K562 (cell line): ENCODE measurements around the gene RIT1. TPM values are rescaled to one million over a fixed set of nuclear protein-coding genes. Genes with fewer than 3 reads are reported as not detected.

Experiments used
- ATAC-seq: fragments of 200-7000 bp; cut with Tn5 transposase; 3 replicates; pipeline ENCODE4 v1.9.1; 2020; ENCODE audit warnings: moderate library complexity
- BruUV-seq: library from RNA; stranded (reverse); fragments of 400-500 nt; replicated peaks from 2 replicates; lab custom pipeline; 2021; lab: Mats Ljungman, UMichigan
- CTCF ChIA-PET: fragments of 300-600 bp; formaldehyde crosslinking; extraction: SDS; loops from one replicate; lab custom pipeline; 2021; ENCODE audit warnings: low intra/inter-chr PET ratio; lab: Yijun Ruan, JAX
- POLR2A ChIA-PET: fragments of 300-600, 350-650 bp; sonication (Branson Sonifier 250); formaldehyde crosslinking; extraction: SDS; loops from one replicate; lab custom pipeline; 2021; ENCODE audit warnings: antibody characterized with exemption, inconsistent platforms; lab: Yijun Ruan, JAX
- DNase-seq, 4 experiments: peaks; one replicate each; pipeline versions ENCODE4 v3.0.0 to v3.0.0-alpha.2; 2011 to 2018; ENCODE audit warnings: low spot score in 3 of 4, mixed read lengths in 3 of 4; ENCODE audit errors: extremely low read depth in 1 of 4
- FAIRE-seq: peaks from 2 replicates; lab custom pipeline; 2011; peaks lifted over from hg19 to GRCh38; lab: Jason Lieb, UNC
- H2AFZ ChIP-seq: 2 replicates; pipeline ENCODE4 v1.6.0; 2011; ENCODE audit warnings: low read depth, low read length, control low read depth, inconsistent platforms
- H3K27ac ChIP-seq: fragments of 200-600 bp; 3 replicates; pipeline ENCODE4 v1.8.0; 2011; ENCODE audit warnings: low read depth, mild to moderate bottlenecking, control low read depth, inconsistent platforms, low read length, moderate library complexity, mixed read lengths; ENCODE audit errors: extremely low read depth
- H3K27me3 ChIP-seq, 2 experiments: fragments of 300-600 bp in 1 of 2; 2 replicates in 1 of 2; 3 replicates in 1 of 2; pipeline versions ENCODE4 v1.6.0 to v1.8.0; 2011; ENCODE audit warnings: inconsistent platforms in 2 of 2, low read length in 2 of 2, mild to moderate bottlenecking in 1 of 2, mixed read lengths in 1 of 2, moderate library complexity in 1 of 2; ENCODE audit not compliant: control insufficient read depth in 2 of 2, insufficient read depth in 2 of 2
- H3K36me3 ChIP-seq: fragments of 300-600 bp; 3 replicates; pipeline ENCODE4 v1.8.0; 2011; ENCODE audit warnings: mild to moderate bottlenecking, low read length, inconsistent platforms; ENCODE audit not compliant: control insufficient read depth, insufficient read depth
- H3K4me1 ChIP-seq, 2 experiments: fragments of 200-600 bp in 1 of 2; replicated peaks in 1 of 2; 2 replicates in 1 of 2; 3 replicates in 1 of 2; pipeline versions ENCODE4 v1.5.1 to v1.8.0; 2011; ENCODE audit warnings: inconsistent platforms in 2 of 2, low read length in 2 of 2, mild to moderate bottlenecking in 1 of 2, mixed read lengths in 1 of 2, moderate library complexity in 1 of 2; ENCODE audit not compliant: control insufficient read depth in 2 of 2, insufficient read depth in 2 of 2
- H3K4me2 ChIP-seq: 2 replicates; pipeline ENCODE4 v1.6.1; 2011; ENCODE audit warnings: low read length, control low read depth, inconsistent platforms, mixed read lengths; ENCODE audit not compliant: insufficient read depth
- H3K4me3 ChIP-seq: fragments of 200-600 bp; sonication (generic), shearing (Covaris generic); 2 replicates; pipeline ENCODE4 v1.5.1; 2016; ENCODE audit warnings: control low read depth, inconsistent platforms
- H3K79me2 ChIP-seq: fragments of 200-600 bp; 3 replicates; pipeline ENCODE4 v1.8.0; 2011; ENCODE audit warnings: low read length, inconsistent platforms; ENCODE audit not compliant: control insufficient read depth, insufficient read depth
- H3K9ac ChIP-seq, 2 experiments: 2 replicates each; pipeline versions ENCODE4 v1.6.0 to v1.6.1; 2011; ENCODE audit warnings: low read depth in 2 of 2, low read length in 2 of 2, control low read depth in 1 of 2, inconsistent platforms in 1 of 2, mild to moderate bottlenecking in 1 of 2, mixed read lengths in 1 of 2; ENCODE audit not compliant: insufficient read depth in 1 of 2
- H3K9me1 ChIP-seq: one replicate; pipeline ENCODE4 v1.6.0; 2011; ENCODE audit warnings: inconsistent platforms, mild to moderate bottlenecking, low read length, moderate library complexity; ENCODE audit not compliant: control insufficient read depth, insufficient read depth
- H3K9me3 ChIP-seq: replicated peaks from 2 replicates; pipeline ENCODE4 v1.5.1; 2011; ENCODE audit warnings: low read depth, low read length, inconsistent platforms; ENCODE audit not compliant: control insufficient read depth, insufficient read depth
- H4K20me1 ChIP-seq: replicated peaks from 2 replicates; pipeline ENCODE4 v1.6.1; 2011; ENCODE audit warnings: low read length, inconsistent platforms, mixed read lengths; ENCODE audit not compliant: control insufficient read depth, insufficient read depth
- ARNT ChIP-seq, 2 experiments: fragments of 450-650 bp; IDR thresholded peaks; 2 replicates each; pipeline ENCODE4 v1.6.1; 2016; ENCODE audit warnings: mild to moderate bottlenecking in 1 of 2
- ATF6 ChIP-seq: sonication (generic); formaldehyde crosslinking; IDR thresholded peaks from 2 replicates; pipeline ENCODE4 v1.4.0; 2020; ENCODE audit warnings: mild to moderate bottlenecking, missing genetic modification reagents
- BRF2 ChIP-seq: IDR thresholded peaks from 3 replicates; pipeline ENCODE4 v1.6.1; 2011; ENCODE audit warnings: borderline replicate concordance, mild to moderate bottlenecking; ENCODE audit not compliant: insufficient read length, insufficient read depth
- EP400 ChIP-seq: fragments of 450-650 bp; IDR thresholded peaks from 2 replicates; pipeline ENCODE4 v1.6.1; 2017; ENCODE audit warnings: antibody characterized with exemption, mild to moderate bottlenecking, moderate library complexity
- HNRNPL ChIP-seq: fragments of 200-400 bp; formaldehyde crosslinking; IDR thresholded peaks from 2 replicates; pipeline ENCODE4 v1.6.1; 2017; ENCODE audit warnings: low read depth, mild to moderate bottlenecking, low read length
- KDM5B ChIP-seq: fragments of 200-600 bp; sonication (generic); IDR thresholded peaks from 2 replicates; pipeline ENCODE4 v1.6.1; 2012; ENCODE audit warnings: low read depth, mild to moderate bottlenecking, moderate library complexity, low read length, control low read depth, inconsistent platforms; ENCODE audit not compliant: insufficient replicate concordance
- NBN ChIP-seq: fragments of 450-650 bp; IDR thresholded peaks from 2 replicates; pipeline ENCODE4 v1.6.1; 2016; ENCODE audit warnings: low read depth, mild to moderate bottlenecking
- NR0B1 ChIP-seq: fragments of 450-650 bp; IDR thresholded peaks from one replicate; pipeline ENCODE4 v1.6.1; 2018; ENCODE audit warnings: mild to moderate bottlenecking, moderate library complexity; ENCODE audit not compliant: partially characterized antibody
- PPARD ChIP-seq: fragments of 250-450 bp; sonication (Bioruptor Pico); IDR thresholded peaks from 2 replicates; pipeline ENCODE4 v1.8.0; 2022; ENCODE audit warnings: inconsistent platforms, mild to moderate bottlenecking, moderate library complexity
- RAD51 ChIP-seq: fragments of 450-650 bp; IDR thresholded peaks from 2 replicates; pipeline ENCODE4 v1.7.1; 2016; ENCODE audit warnings: low read depth, mild to moderate bottlenecking, borderline replicate concordance
- RFX5 ChIP-seq: IDR thresholded peaks from 2 replicates; pipeline ENCODE4 v1.6.1; 2011; ENCODE audit warnings: low read depth, mild to moderate bottlenecking, improper control_type of control experiment, low read length
- SRSF7 ChIP-seq: fragments of 200-400 bp; formaldehyde crosslinking; optimal IDR thresholded peaks from 2 replicates; pipeline ENCODE3; 2017; ENCODE audit warnings: mild to moderate bottlenecking, low read depth, low read length
- TAF7 ChIP-seq: fragments of 450-650 bp; IDR thresholded peaks from 2 replicates; pipeline ENCODE4 v1.6.1; 2016; ENCODE audit warnings: missing genetic modification characterization, missing compliant biosample characterization
- TCF7 ChIP-seq: sonication (generic); IDR thresholded peaks from 2 replicates; pipeline ENCODE4 v1.6.1; 2016; ENCODE audit warnings: antibody characterized with exemption, borderline replicate concordance
- ZNF282 ChIP-seq: sonication (generic); formaldehyde crosslinking; IDR thresholded peaks from 2 replicates; pipeline ENCODE4 v1.8.1; 2023; ENCODE audit warnings: missing genetic modification reagents
- ZNF589 ChIP-seq: fragments of 200-800 bp; sonication (Bioruptor generic); IDR thresholded peaks from 2 replicates; pipeline ENCODE4 v1.6.1; 2016; ENCODE audit warnings: low read depth, missing genetic modification characterization, missing compliant biosample characterization
- ZNF639 ChIP-seq, 2 experiments: fragments of 200-800 bp in 1 of 2; sonication (Bioruptor generic) in 1 of 2; sonication (generic) in 1 of 2; formaldehyde crosslinking in 1 of 2; IDR thresholded peaks in 1 of 2; conservative IDR thresholded peaks in 1 of 2; 2 replicates each; pipeline versions ENCODE4 v1.5.0 to v1.6.1; 2016 to 2020; ENCODE audit warnings: missing compliant biosample characterization in 1 of 2, missing genetic modification characterization in 1 of 2, missing genetic modification reagents in 1 of 2
- ZNF644 ChIP-seq: fragments of 200-800 bp; sonication (Bioruptor generic); IDR thresholded peaks from 2 replicates; pipeline ENCODE4 v1.6.1; 2016; ENCODE audit warnings: low read depth, missing genetic modification characterization, missing compliant biosample characterization
- WGBS: fragments of 100-300 bp; shearing (Covaris generic); methylation state at CpG from one replicate; pipeline ENCODE4 v1.1.6; 2016; ENCODE audit warnings: low coverage, mixed read lengths; ENCODE audit not compliant: insufficient coverage; ENCODE audit errors: missing lambda C conversion rate; 5-methylcytosine and 5-hydroxymethylcytosine counted together
- in situ Hi-C: fragments of 300-500 bp; cut with MboI; formaldehyde crosslinking; loops from 4 replicates; pipeline ENCODE4 v1.15.0; 2018; ENCODE audit warnings: inconsistent platforms, mixed read lengths
- intact Hi-C: fragments of 100-400 bp; cut with micrococcal nuclease; formaldehyde crosslinking; loops from 2 replicates; pipeline ENCODE4 v1.14.2; 2022
- polyA plus RNA-seq, 8 experiments: library from polyadenylated mRNA; depleted of rRNA in 4 of 8; stranded (reverse) in 5 of 8; unstranded in 3 of 8; fragments of >200 nt; fragmentation: Nextera tagmentation in 2 of 8; fragmentation: Illumina TruSeq in 1 of 8; extraction: Ambion mirVana in 2 of 8; extraction: Trizol in 1 of 8; gene quantifications; 2 replicates each; pipeline versions ENCODE4 v1.2.1 to v1.2.3, GENCODE V29; 2011 to 2014; ENCODE audit warnings: inconsistent platforms in 1 of 8, missing spikeins in 1 of 8
- total RNA-seq, 7 experiments: library from RNA; depleted of rRNA in 6 of 7; stranded (reverse); fragments of >200 nt in 6 of 7; fragmentation: Illumina TruSeq in 2 of 7; extraction: Trizol in 2 of 7; gene quantifications; 2 replicates each; pipeline versions ENCODE4 v1.2.1 to v1.2.3, GENCODE V29; 2011 to 2021; ENCODE audit warnings: low replicate concordance in 1 of 7

The RIT1 gene
- total and polyA plus RNA-seq, 9 of the 15 experiments (the other 6 are each of a cell fraction or from before 2014, with no cell fraction given) = 13.5 to 57.6 (median 22.9) TPM

GRCh38 chr1:155882766-155883165 lies 28.4 kb downstream of the RIT1 start:
- no peak for ATAC-seq
- Histone ChIP-seq H2AFZ (no peak overlapping the region), H3K27ac (no peak overlapping the region), H3K9ac (no peak overlapping the region), H3K36me3 (no peaks in the 10 kb centered on the region), H4K20me1 (no peaks in the 10 kb centered on the region), H3K4me3 (no peak overlapping the region)
- no peak for DNase-seq
- TF ChIP-seq EP400 (no peak), ATF6 (CRISPR knock-in tag) (no peak), NBN (no peak), BRF2 (no peak), TCF7 (no peak), SRSF7 (no peak), ARNT (IDR thresholded peaks at IDR 0.05) (no peak), PPARD (CRISPR knock-in tag) (no peak), ZNF644 (tag) (no peak), HNRNPL (no peak), RFX5 (no peak), ZNF639 (CRISPR knock-in tag; conservative IDR thresholded peaks at IDR 0.05 in 1 of 2, IDR thresholded peaks at IDR 0.05 in 1 of 2) (no peak), KDM5B (no peak), ZNF589 (CRISPR knock-in tag) (no peak), ZNF282 (no peak), NR0B1 (no peak), TAF7 (tag) (no peak), RAD51 (no peak)
- TF ChIP-seq, all 486 proteins: peak for 0
- no peak for FAIRE-seq
- H3K4me1 ChIP-seq = peaks cover 8 to 23% of the 10 kb centered on the region in 2 experiments; a peak in 4 of 5 replicates
- H3K79me2 ChIP-seq = no peaks in the 10 kb centered on the region
- H3K9me1 ChIP-seq = no peaks in the 10 kb centered on the region
- no peaks in the 10 kb centered on the region; a peak in 1 of 5 replicates for H3K27me3 ChIP-seq
- intact Hi-C loops = no loop called here
- WGBS = 17% methylated on average over 2 of the region's 2 CpGs
- BruUV-seq = no TSS peak
- in situ Hi-C loops = no loop called here
- no peaks in the 10 kb centered on the region for H3K9me3 ChIP-seq
- POLR2A ChIA-PET = interaction anchor here (0.6 to 2.6 kb wide), 12 partner anchors 9 to 60 kb away, joined by 3 to 14 read pairs (median 4); no protein-coding TSS in a partner anchor
- no peak overlapping the region for H3K4me2 ChIP-seq
- CTCF ChIA-PET = no interaction called here
